ENCODE results near the gene SUCLG2.
A peak's percentile ranks its signal among the peaks of the same experiment; 100 is the strongest.

The SUCLG2 gene

DNA sequence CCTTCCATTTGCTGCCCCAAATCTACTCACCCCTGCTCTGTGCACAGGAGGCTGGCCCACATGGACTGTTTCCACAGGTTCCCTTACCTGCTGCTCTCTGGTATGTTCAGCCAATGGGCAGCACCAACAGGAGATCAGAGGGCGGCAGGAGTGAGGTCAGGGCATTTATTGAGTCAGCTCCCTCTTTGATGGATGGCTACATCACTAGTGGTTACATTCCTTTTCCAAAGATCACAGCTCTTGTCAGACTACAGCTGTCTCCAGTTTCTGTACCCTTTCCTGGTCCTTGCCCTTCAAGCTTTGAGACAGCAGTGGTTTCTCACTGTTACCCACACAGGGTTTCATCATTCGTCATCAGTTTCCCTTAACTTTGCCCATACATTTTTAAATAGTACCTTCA lies 325.1 kb downstream of the SUCLG2 start:
- peak in 2 of 4 experiments; percentile 10 to 36 for DNase-seq (ENCODE audit: low read depth in 4 of 4, low spot score in 1 of 4)

- DNase-seq (ENCODE audit: low read depth in 4 of 4, low spot score in 1 of 4), result no peak
These were observed 326.8 kb downstream of the SUCLG2 start for GRCh38 chr3:67327582-67327981.

- no peak for DNase-seq (ENCODE audit: low read depth in 4 of 4, low spot score in 1 of 4)
These were observed 329.2 kb downstream of the SUCLG2 start for GRCh38 chr3:67325231-67325630.
